ENCODE measurements around the gene TOMM22. TPM values are rescaled to one million over a fixed set of nuclear protein-coding genes. Genes with fewer than 3 reads are reported as not detected.

The TOMM22 gene
- total RNA-seq, 1 experiment from 2014 or later, result 146 TPM

- TF ChIP-seq, protein P1, sequence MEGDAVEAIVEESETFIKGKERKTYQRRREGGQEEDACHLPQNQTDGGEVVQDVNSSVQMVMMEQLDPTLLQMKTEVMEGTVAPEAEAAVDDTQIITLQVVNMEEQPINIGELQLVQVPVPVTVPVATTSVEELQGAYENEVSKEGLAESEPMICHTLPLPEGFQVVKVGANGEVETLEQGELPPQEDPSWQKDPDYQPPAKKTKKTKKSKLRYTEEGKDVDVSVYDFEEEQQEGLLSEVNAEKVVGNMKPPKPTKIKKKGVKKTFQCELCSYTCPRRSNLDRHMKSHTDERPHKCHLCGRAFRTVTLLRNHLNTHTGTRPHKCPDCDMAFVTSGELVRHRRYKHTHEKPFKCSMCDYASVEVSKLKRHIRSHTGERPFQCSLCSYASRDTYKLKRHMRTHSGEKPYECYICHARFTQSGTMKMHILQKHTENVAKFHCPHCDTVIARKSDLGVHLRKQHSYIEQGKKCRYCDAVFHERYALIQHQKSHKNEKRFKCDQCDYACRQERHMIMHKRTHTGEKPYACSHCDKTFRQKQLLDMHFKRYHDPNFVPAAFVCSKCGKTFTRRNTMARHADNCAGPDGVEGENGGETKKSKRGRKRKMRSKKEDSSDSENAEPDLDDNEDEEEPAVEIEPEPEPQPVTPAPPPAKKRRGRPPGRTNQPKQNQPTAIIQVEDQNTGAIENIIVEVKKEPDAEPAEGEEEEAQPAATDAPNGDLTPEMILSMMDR (IDR thresholded peaks at IDR 0.05), result no peak
- TF ChIP-seq, protein P2, sequence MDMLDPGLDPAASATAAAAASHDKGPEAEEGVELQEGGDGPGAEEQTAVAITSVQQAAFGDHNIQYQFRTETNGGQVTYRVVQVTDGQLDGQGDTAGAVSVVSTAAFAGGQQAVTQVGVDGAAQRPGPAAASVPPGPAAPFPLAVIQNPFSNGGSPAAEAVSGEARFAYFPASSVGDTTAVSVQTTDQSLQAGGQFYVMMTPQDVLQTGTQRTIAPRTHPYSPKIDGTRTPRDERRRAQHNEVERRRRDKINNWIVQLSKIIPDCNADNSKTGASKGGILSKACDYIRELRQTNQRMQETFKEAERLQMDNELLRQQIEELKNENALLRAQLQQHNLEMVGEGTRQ (CRISPR knock-in tag; IDR thresholded peaks at IDR 0.05), result no peak
- TF ChIP-seq OVOL2 (CRISPR knock-in tag; IDR thresholded peaks at IDR 0.05; ENCODE audit: borderline replicate concordance), result no peak
Measured at GRCh38 chr22:38694049-38694448, 12.3 kb downstream of the TOMM22 start (continued).

- CTCF ChIA-PET, result interaction anchor here (0.7 kb wide), 3 partner anchors 38 to 267 kb away, joined by 3 to 4 read pairs (median 4); no protein-coding TSS in a partner anchor
- Mint-ChIP-seq H3K4me3 (no peak overlapping the region), H3K27ac (no peak overlapping the region), H3K9me3 (no peaks in the 10 kb centered on the region), H3K36me3 (peaks cover 16% of the 10 kb centered on the region), H3K4me1 (peaks cover 29% of the 10 kb centered on the region), H3K27me3 (ENCODE audit: low read depth) (no peaks in the 10 kb centered on the region)
- no peak for DNase-seq (ENCODE audit: low spot score)
- no peak for ATAC-seq
- TF ChIP-seq ZNF416 (CRISPR knock-in tag; IDR thresholded peaks at IDR 0.05) (no peak), TCF7 (CRISPR knock-in tag; IDR thresholded peaks at IDR 0.05; ENCODE audit: low read depth) (no peak), MYBL2 (CRISPR knock-in tag; IDR thresholded peaks at IDR 0.05) (no peak), NR2C2 (CRISPR knock-in tag; IDR thresholded peaks at IDR 0.05) (no peak), NR1H2 (CRISPR knock-in tag; IDR thresholded peaks at IDR 0.05) (no peak)
- TF ChIP-seq, protein P3, sequence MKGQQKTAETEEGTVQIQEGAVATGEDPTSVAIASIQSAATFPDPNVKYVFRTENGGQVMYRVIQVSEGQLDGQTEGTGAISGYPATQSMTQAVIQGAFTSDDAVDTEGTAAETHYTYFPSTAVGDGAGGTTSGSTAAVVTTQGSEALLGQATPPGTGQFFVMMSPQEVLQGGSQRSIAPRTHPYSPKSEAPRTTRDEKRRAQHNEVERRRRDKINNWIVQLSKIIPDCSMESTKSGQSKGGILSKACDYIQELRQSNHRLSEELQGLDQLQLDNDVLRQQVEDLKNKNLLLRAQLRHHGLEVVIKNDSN (CRISPR knock-in tag; IDR thresholded peaks at IDR 0.05), result no peak
- POLR2A ChIA-PET, result interaction anchor here (0.6 kb wide), 1 partner anchor 12 kb away, joined by 3 read pairs; no protein-coding TSS in a partner anchor
Measured at GRCh38 chr22:38694940-38695339, 13.2 kb downstream of the TOMM22 start.

- Mint-ChIP-seq H3K27ac (peak overlapping the region; percentile 30), H3K36me3 (peaks cover 13% of the 10 kb centered on the region), H3K27me3 (ENCODE audit: low read depth) (no peaks in the 10 kb centered on the region; the same call in 1 of the 2 replicates), H3K4me3 (no peak overlapping the region), H3K9me3 (no peaks in the 10 kb centered on the region), H3K4me1 (peaks cover 33% of the 10 kb centered on the region)
- no peak for DNase-seq (ENCODE audit: low spot score)
- TF ChIP-seq ZNF396 (CRISPR knock-in tag; IDR thresholded peaks at IDR 0.05; ENCODE audit: borderline replicate concordance) (no peak), IRF1 (CRISPR knock-in tag; IDR thresholded peaks at IDR 0.05) (no peak), ATF2 (CRISPR knock-in tag; IDR thresholded peaks at IDR 0.05; ENCODE audit: borderline replicate concordance, low read depth) (no peak), ATF6 (CRISPR knock-in tag; IDR thresholded peaks at IDR 0.05) (no peak), NR2C2 (CRISPR knock-in tag; IDR thresholded peaks at IDR 0.05) (no peak), GTF2I (CRISPR knock-in tag; conservative IDR thresholded peaks at IDR 0.05) (no peak), NR3C1 (CRISPR knock-in tag; conservative IDR thresholded peaks at IDR 0.05; ENCODE audit: low read depth) (no peak), E2F4 (CRISPR knock-in tag; IDR thresholded peaks at IDR 0.05; ENCODE audit: borderline replicate concordance, low read depth) (no peak)
- TF ChIP-seq, protein P4, sequence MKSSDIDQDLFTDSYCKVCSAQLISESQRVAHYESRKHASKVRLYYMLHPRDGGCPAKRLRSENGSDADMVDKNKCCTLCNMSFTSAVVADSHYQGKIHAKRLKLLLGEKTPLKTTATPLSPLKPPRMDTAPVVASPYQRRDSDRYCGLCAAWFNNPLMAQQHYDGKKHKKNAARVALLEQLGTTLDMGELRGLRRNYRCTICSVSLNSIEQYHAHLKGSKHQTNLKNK (CRISPR knock-in tag; IDR thresholded peaks at IDR 0.05), result no peak
- TF ChIP-seq, protein P5, sequence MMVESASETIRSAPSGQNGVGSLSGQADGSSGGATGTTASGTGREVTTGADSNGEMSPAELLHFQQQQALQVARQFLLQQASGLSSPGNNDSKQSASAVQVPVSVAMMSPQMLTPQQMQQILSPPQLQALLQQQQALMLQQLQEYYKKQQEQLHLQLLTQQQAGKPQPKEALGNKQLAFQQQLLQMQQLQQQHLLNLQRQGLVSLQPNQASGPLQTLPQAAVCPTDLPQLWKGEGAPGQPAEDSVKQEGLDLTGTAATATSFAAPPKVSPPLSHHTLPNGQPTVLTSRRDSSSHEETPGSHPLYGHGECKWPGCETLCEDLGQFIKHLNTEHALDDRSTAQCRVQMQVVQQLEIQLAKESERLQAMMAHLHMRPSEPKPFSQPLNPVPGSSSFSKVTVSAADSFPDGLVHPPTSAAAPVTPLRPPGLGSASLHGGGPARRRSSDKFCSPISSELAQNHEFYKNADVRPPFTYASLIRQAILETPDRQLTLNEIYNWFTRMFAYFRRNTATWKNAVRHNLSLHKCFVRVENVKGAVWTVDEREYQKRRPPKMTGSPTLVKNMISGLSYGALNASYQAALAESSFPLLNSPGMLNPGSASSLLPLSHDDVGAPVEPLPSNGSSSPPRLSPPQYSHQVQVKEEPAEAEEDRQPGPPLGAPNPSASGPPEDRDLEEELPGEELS (CRISPR knock-in tag; IDR thresholded peaks at IDR 0.05), result no peak
- no peak for ATAC-seq
- ChIA-PET CTCF (interaction anchor here (0.9 to 1.6 kb wide), 2 partner anchors 15 to 28 kb away, joined by 3 to 5 read pairs; partner anchors contain the start of gene TOMM22), POLR2A (interaction anchor here (1.4 kb wide), 1 partner anchor 15 kb away, joined by 5 read pairs; the partner anchor contains the start of gene TOMM22)
Measured at GRCh38 chr22:38696606-38697424, 15.1 kb downstream of the TOMM22 start.

All from WTC11 (cell line).